Gastrocnemius medialis (tissue), 4 donors: Measurements from ENCODE around the gene STAT5B. TPM values are rescaled to one million over a fixed set of nuclear protein-coding genes. Genes with fewer than 3 reads are reported as not detected.
A peak's percentile ranks its signal among the peaks of the same experiment; 100 is the strongest.

Experiments
- ATAC-seq, 2 donors: fragments of 150-250 bp; one replicate each; pipeline ENCODE4 v1.9.1; 2016
- DNase-seq, 2 donors: peaks; one replicate each; pipeline ENCODE4 v3.0.0-alpha.2; 2019
- H3K27ac ChIP-seq, 4 donors: fragments of 200-600 bp; sonication (generic); 1 replicate in 1 of 4; 2 replicates in 3 of 4; pipeline ENCODE4 v1.5.1; 2016 to 2018; ENCODE audit warnings: mild to moderate bottlenecking in 2 of 4, moderate library complexity in 1 of 4
- H3K27me3 ChIP-seq, 3 donors: fragments of 200-600 bp; sonication (generic) in 2 of 3; 1 replicate in 1 of 3; 2 replicates in 2 of 3; pipeline versions ENCODE4 v1.5.1 to v1.6.0; 2016 to 2019; ENCODE audit warnings: mild to moderate bottlenecking in 1 of 3, moderate library complexity in 1 of 3
- H3K36me3 ChIP-seq, 2 donors: fragments of 200-600 bp; sonication (generic) in 1 of 2; one replicate each; pipeline ENCODE4 v1.5.1; 2017 to 2018
- H3K4me1 ChIP-seq, 2 donors: fragments of 200-600 bp; sonication (generic) in 1 of 2; one replicate each; pipeline ENCODE4 v1.5.1; 2016 to 2017; ENCODE audit warnings: mild to moderate bottlenecking in 2 of 2
- H3K4me3 ChIP-seq, 4 donors: fragments of 200-600 bp; sonication (generic) in 3 of 4; 1 replicate in 1 of 4; 2 replicates in 3 of 4; pipeline ENCODE4 v1.5.1; 2016 to 2019; ENCODE audit warnings: mild to moderate bottlenecking in 2 of 4
- H3K9me3 ChIP-seq, 3 donors: fragments of 200-600 bp; sonication (generic) in 2 of 3; 1 replicate in 1 of 3; 2 replicates in 2 of 3; pipeline ENCODE4 v1.5.1; 2016 to 2019
- POLR2A ChIP-seq, 2 donors: fragments of 450-650 bp; IDR thresholded peaks; one replicate each; pipeline ENCODE4 v1.6.1; 2017; ENCODE audit warnings: antibody characterized with exemption in 2 of 2, mild to moderate bottlenecking in 2 of 2, moderate library complexity in 2 of 2
- in situ Hi-C, 4 donors: fragments of 200-750 bp; cut with MboI; loops; one replicate each; pipeline versions ENCODE4 v1.15.0 to v1.8.0; 2017; ENCODE audit warnings: low sequenced_read_pairs in 4 of 4
- intact Hi-C: fragments of 100-400 bp; cut with DNase I; formaldehyde crosslinking; loops from one replicate; pipeline ENCODE4 v1.15.1; 2023; ENCODE audit warnings: low total_unique reads
- total RNA-seq, 4 donors: library from RNA; depleted of rRNA; stranded (reverse); fragments of >200 nt; gene quantifications; one replicate each; pipeline versions ENCODE4 v1.1.0 to v1.2.3, GENCODE V29; 2016
- TF ChIP-seq, protein P1 (sequence below), 5 experiments: fragments of 450-650 bp in 3 of 5; fragments of 200-600 bp in 2 of 5; sonication (generic) in 2 of 5; IDR thresholded peaks in 4 of 5; conservative IDR thresholded peaks in 1 of 5; 1 replicate in 4 of 5; 2 replicates in 1 of 5; pipeline ENCODE4 v1.5.1; 2016 to 2019; ENCODE audit warnings: antibody characterized with exemption in 5 of 5, mild to moderate bottlenecking in 3 of 5, moderate library complexity in 3 of 5

Gene STAT5B
- total RNA-seq, 4 donors from 2014 or later, result 77.3 to 150 (median 80.7) TPM

DNA sequence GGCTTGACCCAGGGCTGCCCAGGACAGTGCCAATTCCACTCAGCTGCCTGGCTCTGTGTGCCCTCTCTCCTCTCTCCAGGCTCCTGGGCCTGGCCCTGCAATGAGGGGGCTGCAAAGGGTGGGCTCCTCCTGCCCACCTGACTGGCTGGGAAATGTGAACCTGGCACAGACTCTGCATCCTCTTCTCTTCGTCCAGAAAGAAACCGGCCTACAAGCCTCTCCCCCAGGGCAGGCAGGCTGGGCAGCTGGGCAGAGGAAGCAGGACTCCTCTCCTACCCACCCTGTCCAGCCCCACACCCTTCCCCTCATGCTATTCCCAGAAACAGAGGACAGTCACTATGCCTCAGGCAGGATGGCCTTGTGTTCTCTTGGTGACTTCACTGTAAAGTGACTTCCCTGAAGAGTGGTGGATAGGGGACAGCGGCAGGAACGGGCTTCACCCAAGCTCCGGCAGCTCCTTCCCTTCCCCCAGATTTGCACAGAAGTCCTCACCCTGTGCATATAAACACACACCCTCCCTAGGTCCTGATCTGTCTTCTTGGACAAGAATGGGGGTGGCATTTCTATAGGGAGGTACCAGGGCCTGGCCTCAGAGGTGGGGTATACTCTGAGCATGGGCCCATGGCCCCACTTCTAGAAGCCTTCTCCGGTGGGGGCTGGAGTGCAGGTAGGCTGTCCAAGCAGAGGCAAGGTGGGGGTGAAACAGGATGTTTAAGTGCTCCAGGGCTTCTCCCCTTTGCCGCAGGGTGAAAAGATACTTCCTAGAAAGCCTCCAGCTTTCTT is 7.2 kb upstream of the STAT5B start:
- in situ Hi-C loops, result no loop called here
- intact Hi-C loops, result no loop called here
- TF ChIP-seq POLR2A (IDR thresholded peaks at IDR 0.05), result no peak
- TF ChIP-seq, protein P1, sequence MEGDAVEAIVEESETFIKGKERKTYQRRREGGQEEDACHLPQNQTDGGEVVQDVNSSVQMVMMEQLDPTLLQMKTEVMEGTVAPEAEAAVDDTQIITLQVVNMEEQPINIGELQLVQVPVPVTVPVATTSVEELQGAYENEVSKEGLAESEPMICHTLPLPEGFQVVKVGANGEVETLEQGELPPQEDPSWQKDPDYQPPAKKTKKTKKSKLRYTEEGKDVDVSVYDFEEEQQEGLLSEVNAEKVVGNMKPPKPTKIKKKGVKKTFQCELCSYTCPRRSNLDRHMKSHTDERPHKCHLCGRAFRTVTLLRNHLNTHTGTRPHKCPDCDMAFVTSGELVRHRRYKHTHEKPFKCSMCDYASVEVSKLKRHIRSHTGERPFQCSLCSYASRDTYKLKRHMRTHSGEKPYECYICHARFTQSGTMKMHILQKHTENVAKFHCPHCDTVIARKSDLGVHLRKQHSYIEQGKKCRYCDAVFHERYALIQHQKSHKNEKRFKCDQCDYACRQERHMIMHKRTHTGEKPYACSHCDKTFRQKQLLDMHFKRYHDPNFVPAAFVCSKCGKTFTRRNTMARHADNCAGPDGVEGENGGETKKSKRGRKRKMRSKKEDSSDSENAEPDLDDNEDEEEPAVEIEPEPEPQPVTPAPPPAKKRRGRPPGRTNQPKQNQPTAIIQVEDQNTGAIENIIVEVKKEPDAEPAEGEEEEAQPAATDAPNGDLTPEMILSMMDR (IDR thresholded peaks at IDR 0.05 in 4 of 5, conservative IDR thresholded peaks at IDR 0.05 in 1 of 5), result no peak
- Histone ChIP-seq H3K4me3 (no peak overlapping the region), H3K9me3 (no peaks in the 10 kb centered on the region), H3K36me3 (no peaks in the 10 kb centered on the region), H3K27ac (no peak overlapping the region), H3K27me3 (no peaks in the 10 kb centered on the region), H3K4me1 (peaks cover 0 to 17% of the 10 kb centered on the region in 2 donors)
- no peak for DNase-seq
- ATAC-seq, result no peak

DNA sequence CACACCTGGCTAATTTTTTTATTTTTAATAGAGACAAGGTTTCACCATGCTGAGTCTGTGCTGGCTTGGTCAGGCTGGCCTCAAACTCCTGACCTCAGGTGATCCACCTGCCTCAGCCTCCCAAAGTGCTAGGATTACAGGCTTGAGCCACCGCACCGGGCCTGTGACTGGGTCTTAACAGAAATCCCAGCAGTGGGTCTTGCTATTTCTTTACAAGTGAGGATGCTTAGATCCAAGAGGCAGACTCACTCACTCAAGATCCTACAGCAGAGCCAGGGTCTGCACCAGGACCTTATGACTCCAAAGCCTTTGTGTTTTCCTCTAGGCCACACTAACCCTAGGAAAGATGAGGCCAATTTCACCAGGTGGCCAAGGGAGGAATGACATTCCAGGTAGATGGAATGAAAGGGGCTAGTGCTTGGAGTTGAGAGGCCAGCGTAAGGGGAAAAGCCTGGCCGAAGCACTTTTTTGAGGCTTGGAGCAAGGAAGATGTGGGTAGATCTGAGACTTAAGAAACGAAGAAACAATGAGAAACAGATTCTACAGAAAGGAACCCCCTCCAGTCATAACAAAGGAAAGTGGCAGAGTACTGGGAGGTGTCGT is 6.4 kb upstream of the STAT5B start:
- intact Hi-C loops (no loop called here), in situ Hi-C loops (no loop called here)
- Histone ChIP-seq H3K4me1 (peaks cover 0 to 14% of the 10 kb centered on the region in 2 donors), H3K9me3 (no peaks in the 10 kb centered on the region), H3K36me3 (no peaks in the 10 kb centered on the region), H3K27me3 (no peaks in the 10 kb centered on the region), H3K4me3 (no peak overlapping the region), H3K27ac (no peak overlapping the region)
- TF ChIP-seq, protein P1 (IDR thresholded peaks at IDR 0.05 in 4 of 5, conservative IDR thresholded peaks at IDR 0.05 in 1 of 5), result no peak
- no peak for ATAC-seq
- no peak for DNase-seq

DNA sequence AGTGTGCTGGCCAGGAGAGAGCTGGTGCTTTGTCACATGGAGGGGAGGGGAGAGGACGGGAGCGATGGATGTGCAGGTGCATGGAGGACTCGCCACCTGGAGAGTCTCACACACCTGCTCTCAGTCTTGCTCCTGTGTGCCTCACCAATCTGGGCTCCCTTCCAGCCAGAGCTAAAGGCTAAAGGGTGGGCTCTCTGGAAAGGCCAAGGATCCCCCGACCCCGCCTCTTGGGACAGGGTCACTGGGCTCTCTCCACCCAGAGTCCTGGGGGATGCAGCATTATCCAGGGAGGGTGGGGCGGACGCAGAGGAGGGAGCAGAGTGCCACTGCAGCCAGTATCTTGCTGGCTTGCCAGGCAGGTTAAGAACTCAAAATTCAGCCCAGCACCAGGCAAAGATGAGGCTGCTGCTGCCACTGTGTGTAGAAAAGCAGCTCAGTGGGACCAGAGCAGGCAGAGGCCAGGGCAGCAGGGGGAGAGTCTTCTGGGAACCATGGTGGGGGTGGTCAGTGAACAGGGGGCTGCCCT is 5.4 kb upstream of the STAT5B start:
- Histone ChIP-seq H3K9me3 (no peaks in the 10 kb centered on the region), H3K27me3 (no peaks in the 10 kb centered on the region), H3K4me1 (peaks cover 0 to 16% of the 10 kb centered on the region in 2 donors), H3K4me3 (no peak overlapping the region), H3K36me3 (no peaks in the 10 kb centered on the region), H3K27ac (no peak overlapping the region)
- in situ Hi-C loops, result no loop called here
- ATAC-seq, result no peak
- DNase-seq, result no peak
- intact Hi-C loops, result no loop called here
- TF ChIP-seq, protein P1 (IDR thresholded peaks at IDR 0.05 in 4 of 5, conservative IDR thresholded peaks at IDR 0.05 in 1 of 5), result no peak
- no peak for TF ChIP-seq POLR2A (IDR thresholded peaks at IDR 0.05)

DNA sequence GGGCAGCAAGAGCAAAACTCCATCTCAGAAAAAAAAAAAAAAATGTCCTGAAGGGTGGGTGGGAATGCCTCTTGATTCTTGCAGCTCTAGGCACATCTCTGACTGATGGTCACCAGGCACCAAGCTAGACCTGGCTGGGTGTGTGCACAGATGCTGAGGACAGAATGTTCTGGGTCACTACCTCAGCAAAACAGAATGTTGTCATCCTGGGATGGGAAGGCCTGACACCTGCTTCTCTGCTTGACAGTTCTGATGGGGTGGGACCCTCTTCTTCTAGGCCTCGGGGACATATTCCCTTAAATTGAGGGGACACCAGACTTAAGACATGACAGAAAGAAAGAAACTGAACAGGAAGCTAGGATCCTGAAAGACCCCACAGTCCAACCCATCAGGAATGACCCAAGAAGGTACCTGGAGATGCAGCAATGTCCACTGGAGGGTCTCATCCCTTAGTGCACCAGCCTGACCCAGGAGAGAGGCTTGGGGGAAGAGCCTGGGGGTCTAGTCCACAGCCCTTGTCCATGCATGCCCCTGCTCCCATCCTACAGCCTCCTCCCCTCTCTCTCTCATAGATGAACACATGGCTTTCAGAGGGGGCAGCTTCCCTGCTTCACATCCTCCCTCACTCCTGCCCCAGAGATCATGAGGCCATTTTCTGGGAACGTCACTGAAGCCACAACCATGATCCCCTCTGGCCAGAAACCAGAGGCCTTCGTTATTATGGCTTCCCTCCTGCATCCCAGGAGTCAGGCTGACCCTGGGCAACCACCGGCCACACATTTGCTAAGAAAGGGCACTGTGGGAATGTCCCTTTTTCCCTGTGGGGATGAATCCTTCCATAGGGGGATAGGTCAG is 3.8 kb upstream of the STAT5B start:
- in situ Hi-C loops (no loop called here), intact Hi-C loops (loop anchor here (5.0 kb wide), 1 partner anchor 68 kb away; no protein-coding TSS in a partner anchor)
- no peaks in the 10 kb centered on the region for H3K27me3 ChIP-seq
- H3K9me3 ChIP-seq, result no peaks in the 10 kb centered on the region
- TF ChIP-seq POLR2A (IDR thresholded peaks at IDR 0.05), result peak in 1 of 2 donors; percentile 30
- TF ChIP-seq, protein P1 (IDR thresholded peaks at IDR 0.05 in 4 of 5, conservative IDR thresholded peaks at IDR 0.05 in 1 of 5), result no peak
- ATAC-seq, result peak; percentile 34 to 41
- peaks cover 5 to 18% of the 10 kb centered on the region in 2 donors for H3K4me1 ChIP-seq
- peak; percentile 49 to 74 for DNase-seq
- peak overlapping the region in 3 of 4 donors; percentile 28 to 70 (median 61) for H3K27ac ChIP-seq
- H3K36me3 ChIP-seq, result no peaks in the 10 kb centered on the region
- H3K4me3 ChIP-seq, result no peak overlapping the region
